HFFc6 (cell line): ENCODE data around the gene MYOD1. TPM values are rescaled to one million over a fixed set of nuclear protein-coding genes. Genes with fewer than 3 reads are reported as not detected.

Source experiments
- DNase-seq: peaks from one replicate; pipeline ENCODE4 v3.0.0-alpha.2; 2018
- H3K27ac Mint-ChIP-seq: 2 replicates; pipeline ENCODE4 v1.8.0; 2020; ENCODE audit warnings: mild to moderate bottlenecking, mixed read lengths
- H3K27me3 Mint-ChIP-seq: 2 replicates; pipeline ENCODE4 v1.8.0; 2021; ENCODE audit warnings: mild to moderate bottlenecking, moderate library complexity, mixed read lengths; ENCODE audit not compliant: insufficient read depth
- H3K36me3 Mint-ChIP-seq: 2 replicates; pipeline ENCODE4 v1.8.0; 2021; ENCODE audit warnings: low read depth, mixed read lengths
- H3K4me1 Mint-ChIP-seq: 2 replicates; pipeline ENCODE4 v1.8.0; 2020; ENCODE audit warnings: low read depth, mixed read lengths
- H3K4me3 Mint-ChIP-seq: 2 replicates; pipeline ENCODE4 v1.8.0; 2020; ENCODE audit warnings: mild to moderate bottlenecking, moderate library complexity, mixed read lengths
- H3K9me3 Mint-ChIP-seq: 2 replicates; pipeline ENCODE4 v1.8.0; 2020; ENCODE audit warnings: mild to moderate bottlenecking, mixed read lengths
- total RNA-seq, 6 experiments: library from RNA; stranded (reverse); fragmentation: NEBNext Ultra II Directional; extraction: Animal tissue kit (Norgen Biotek cat#: 25700); gene quantifications; 2 replicates in 1 of 6; 3 replicates in 5 of 6; pipeline ENCODE4 v1.2.3, GENCODE V29; 2021
- TF ChIP-seq, protein P1 (sequence below): fragments of 200-600 bp; sonication (generic); IDR thresholded peaks from 2 replicates; pipeline ENCODE4 v1.5.0; 2021; ENCODE audit warnings: antibody characterized with exemption, mild to moderate bottlenecking

Gene MYOD1
- total RNA-seq, 6 experiments from 2014 or later: not detected

DNA sequence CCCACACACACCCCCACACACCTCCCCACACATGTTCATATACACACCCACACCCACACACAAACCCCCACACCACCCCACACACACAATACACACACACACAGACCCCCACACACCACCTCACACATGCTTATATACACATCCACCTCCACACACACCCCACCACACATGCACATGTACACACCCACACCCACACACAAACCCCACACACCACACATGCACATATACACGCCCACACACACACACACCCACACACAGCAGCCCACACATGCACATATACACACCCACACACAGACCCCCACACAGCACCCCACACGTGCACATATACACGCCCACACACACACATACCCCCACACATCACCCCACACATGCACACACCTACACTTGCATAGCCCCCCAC lies 44.3 kb downstream of the MYOD1 start:
- Mint-ChIP-seq H3K36me3 (no peaks in the 10 kb centered on the region), H3K9me3 (no peaks in the 10 kb centered on the region), H3K27me3 (peaks cover 10% of the 10 kb centered on the region), H3K27ac (no peak overlapping the region), H3K4me1 (0 out of 2 replicates have a peak, but pooled peaks cover 4% of the 10 kb centered on the region), H3K4me3 (no peak overlapping the region)
- DNase-seq: no peak
- TF ChIP-seq, protein P1, sequence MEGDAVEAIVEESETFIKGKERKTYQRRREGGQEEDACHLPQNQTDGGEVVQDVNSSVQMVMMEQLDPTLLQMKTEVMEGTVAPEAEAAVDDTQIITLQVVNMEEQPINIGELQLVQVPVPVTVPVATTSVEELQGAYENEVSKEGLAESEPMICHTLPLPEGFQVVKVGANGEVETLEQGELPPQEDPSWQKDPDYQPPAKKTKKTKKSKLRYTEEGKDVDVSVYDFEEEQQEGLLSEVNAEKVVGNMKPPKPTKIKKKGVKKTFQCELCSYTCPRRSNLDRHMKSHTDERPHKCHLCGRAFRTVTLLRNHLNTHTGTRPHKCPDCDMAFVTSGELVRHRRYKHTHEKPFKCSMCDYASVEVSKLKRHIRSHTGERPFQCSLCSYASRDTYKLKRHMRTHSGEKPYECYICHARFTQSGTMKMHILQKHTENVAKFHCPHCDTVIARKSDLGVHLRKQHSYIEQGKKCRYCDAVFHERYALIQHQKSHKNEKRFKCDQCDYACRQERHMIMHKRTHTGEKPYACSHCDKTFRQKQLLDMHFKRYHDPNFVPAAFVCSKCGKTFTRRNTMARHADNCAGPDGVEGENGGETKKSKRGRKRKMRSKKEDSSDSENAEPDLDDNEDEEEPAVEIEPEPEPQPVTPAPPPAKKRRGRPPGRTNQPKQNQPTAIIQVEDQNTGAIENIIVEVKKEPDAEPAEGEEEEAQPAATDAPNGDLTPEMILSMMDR: no peak

DNA sequence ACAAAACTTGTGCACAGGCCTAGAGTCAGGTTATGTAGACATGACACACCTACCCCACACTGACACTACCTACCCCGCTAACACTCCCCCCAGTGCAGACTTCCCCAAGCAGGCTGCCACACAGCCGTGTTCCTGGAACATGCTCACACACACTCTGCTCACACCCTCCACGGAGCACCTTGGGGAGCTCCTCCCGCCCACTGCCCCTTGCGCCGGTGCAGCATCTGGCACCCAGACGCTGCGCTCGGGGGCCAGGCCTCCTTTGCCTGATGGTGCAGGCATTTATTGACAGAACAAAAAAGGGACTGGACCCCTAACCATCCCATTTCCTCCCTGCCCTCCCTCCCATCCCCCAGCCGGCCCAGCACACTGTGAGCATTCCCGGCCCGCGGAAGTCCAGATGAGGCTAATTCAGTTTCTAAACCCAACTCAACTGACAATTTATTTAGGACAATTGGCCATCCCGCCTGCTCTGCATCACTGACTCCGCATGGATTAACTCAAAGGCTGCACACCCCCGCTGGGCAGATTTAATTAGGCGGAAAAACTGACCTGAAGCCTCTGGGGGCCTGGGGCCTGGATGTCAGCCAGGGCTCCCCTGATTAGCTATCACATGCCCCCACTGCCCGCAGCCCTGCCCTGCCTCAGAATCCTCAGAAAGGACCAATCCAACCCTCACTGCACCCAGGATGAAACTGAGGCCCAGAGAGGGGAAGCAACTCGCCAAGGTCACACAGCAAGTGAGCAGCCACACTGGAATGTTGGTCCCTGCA lies 45.3 kb downstream of the MYOD1 start:
- Mint-ChIP-seq H3K27me3 (peaks cover 10% of the 10 kb centered on the region), H3K36me3 (no peaks in the 10 kb centered on the region), H3K27ac (no peak overlapping the region), H3K4me3 (no peak overlapping the region), H3K9me3 (no peaks in the 10 kb centered on the region), H3K4me1 (0 out of 2 replicates have a peak, but pooled peaks cover 4% of the 10 kb centered on the region)
- DNase-seq: no peak
- TF ChIP-seq, protein P1: no peak

DNA sequence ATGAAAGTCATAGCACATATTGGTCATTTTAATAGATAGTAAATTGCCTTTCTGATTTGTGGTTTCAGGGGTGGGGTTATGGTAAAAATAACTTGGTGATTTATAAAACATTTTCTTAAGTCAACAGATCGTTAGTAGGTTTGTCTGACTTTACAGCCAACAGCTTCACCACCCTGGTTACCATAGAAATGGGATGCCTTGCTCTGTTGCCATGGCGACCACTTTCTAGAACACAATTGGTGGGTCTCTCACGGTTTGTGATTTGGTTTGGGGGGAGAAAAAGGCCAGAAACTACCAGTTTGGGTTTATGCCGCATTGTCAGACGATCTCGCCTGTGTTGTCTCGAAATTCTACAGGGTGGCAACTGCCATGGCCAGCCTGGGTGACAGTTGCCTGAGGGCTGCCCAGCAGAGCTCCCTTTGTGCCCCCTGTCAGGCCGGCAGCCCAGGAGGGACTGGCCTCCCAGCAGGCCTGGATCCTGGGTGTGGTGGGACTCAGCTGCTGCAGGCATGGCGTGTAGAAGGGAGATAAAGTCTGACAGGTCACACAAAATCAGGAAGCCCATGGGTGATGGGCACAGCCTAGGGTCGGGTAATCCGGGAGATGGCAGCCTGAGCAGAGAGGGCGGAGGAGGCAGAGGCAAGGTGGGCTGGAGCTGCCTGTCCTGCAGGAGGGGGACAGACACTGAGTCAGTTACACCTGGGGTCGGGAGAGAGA lies 46.1 kb downstream of the MYOD1 start:
- Mint-ChIP-seq H3K9me3 (no peaks in the 10 kb centered on the region), H3K36me3 (no peaks in the 10 kb centered on the region), H3K27ac (peak overlapping the region; percentile 0; the same call in 1 of the 2 replicates), H3K27me3 (peaks cover 12% of the 10 kb centered on the region), H3K4me1 (0 out of 2 replicates have a peak, but pooled peaks cover 4% of the 10 kb centered on the region), H3K4me3 (no peak overlapping the region)
- peak; percentile 9 for DNase-seq
- TF ChIP-seq, protein P1: no peak

DNA sequence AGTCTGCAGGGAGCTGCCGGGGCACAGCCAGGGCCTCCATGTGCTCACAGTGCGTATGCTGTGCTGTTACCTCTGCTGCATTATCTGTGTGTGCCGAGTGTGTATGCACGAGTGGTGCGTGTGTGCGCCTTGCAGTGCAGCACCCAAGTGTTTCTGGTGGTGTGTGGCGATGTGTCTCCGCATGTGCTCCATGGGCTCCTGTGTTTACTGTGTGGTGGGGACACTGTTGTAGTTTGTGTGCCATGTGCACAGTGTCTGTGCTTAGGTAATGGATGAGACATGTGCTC lies 46.6 kb downstream of the MYOD1 start:
- Mint-ChIP-seq H3K4me3 (no peak overlapping the region), H3K9me3 (no peaks in the 10 kb centered on the region), H3K27ac (no peak overlapping the region), H3K4me1 (0 out of 2 replicates have a peak, but pooled peaks cover 4% of the 10 kb centered on the region), H3K36me3 (no peaks in the 10 kb centered on the region), H3K27me3 (peaks cover 15% of the 10 kb centered on the region)
- TF ChIP-seq, protein P1: no peak
- DNase-seq: no peak

- TF ChIP-seq, protein P1: no peak
- H3K9me3 Mint-ChIP-seq: no peaks in the 10 kb centered on the region
- no peak overlapping the region for H3K4me3 Mint-ChIP-seq
- H3K36me3 Mint-ChIP-seq: no peaks in the 10 kb centered on the region
- H3K27me3 Mint-ChIP-seq: peaks cover 15% of the 10 kb centered on the region
- 0 out of 2 replicates have a peak, but pooled peaks cover 4% of the 10 kb centered on the region for H3K4me1 Mint-ChIP-seq
- H3K27ac Mint-ChIP-seq: no peak overlapping the region
- DNase-seq: no peak
Measured at GRCh38 chr11:17766590-17766989, 47.2 kb downstream of the MYOD1 start.
